ENCODE data around the gene SLC7A8.

The SLC7A8 gene

DNA sequence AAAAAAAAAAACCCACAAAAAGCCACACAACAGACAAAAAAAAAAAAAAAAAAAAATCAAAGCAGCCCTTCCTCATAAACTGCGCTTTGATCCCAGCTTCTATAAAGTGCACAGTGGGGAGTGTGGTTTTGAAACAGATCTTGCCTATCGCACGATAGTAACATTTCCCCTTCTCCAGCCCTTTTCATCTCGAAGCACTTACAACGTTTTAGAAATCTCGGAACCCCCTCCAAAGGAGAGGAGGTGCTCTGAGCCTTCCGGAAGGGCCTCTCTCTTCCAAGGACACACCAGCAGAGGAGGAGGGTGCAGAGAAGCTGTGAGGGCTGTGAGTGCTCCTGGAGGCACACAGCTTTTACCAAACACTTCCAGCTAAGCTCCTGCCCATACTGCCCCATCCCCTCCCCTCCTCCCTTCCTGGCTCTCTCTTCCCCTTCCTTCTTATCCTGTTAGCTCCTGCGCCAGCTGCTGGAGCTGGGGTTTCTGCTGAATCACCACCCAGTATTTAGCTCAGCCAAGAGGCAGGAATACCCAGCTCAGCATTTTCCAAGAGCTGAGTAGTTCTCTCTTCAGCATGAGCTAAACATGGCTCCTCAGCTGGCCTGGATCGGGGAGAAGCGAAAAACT is 28.4 kb downstream of the SLC7A8 start:
- no peak for ATAC-seq

DNA sequence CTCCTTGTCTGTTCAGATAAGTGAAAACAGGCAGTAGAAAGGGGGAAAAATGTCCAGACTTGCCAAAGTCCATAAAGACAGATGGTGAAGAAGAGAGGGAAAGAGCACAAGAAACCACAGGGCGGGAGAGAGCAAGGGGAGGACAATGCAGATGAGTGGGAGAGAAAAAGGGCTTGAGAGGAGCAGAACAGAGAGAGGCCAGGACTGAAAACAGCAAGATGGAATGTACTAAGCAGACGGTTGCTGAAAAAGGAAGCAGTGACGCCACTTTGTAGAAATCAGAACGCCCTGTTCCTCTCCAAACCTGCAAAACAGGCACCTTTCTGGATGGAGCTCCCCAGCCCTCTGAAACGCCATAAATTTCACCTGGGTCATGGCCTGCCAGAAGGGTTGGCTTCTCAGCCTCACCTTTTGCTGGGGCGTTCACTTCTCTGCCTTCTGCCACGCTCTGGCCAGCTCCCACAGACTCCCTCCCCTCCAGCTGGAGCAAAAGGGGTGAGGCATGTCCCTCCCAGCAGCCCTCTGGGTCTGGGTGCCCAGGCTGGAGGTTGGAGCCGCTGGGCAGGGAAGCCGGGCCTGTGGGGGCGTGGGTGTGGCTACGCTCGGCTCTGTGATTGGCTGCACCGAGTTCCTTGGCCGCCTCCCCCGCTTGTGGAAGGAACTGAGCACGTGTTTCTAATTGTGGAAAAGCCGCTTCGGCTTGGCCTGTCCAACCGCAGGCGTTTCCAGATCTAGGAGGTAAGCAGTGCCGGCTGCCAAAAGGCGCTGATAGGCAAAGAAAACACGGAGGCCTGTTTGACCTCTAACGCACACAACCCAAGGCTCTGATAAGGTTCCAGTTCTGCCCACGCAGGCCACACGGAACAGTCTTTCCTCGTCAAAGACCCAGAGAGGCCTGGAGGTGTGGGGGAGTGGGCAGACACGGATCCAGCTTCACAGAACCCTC is 29.3 kb downstream of the SLC7A8 start:
- no peak for ATAC-seq

- no peak for ATAC-seq
These were observed 32.1 kb downstream of the SLC7A8 start for GRCh38 chr14:23151342-23151741.

DNA sequence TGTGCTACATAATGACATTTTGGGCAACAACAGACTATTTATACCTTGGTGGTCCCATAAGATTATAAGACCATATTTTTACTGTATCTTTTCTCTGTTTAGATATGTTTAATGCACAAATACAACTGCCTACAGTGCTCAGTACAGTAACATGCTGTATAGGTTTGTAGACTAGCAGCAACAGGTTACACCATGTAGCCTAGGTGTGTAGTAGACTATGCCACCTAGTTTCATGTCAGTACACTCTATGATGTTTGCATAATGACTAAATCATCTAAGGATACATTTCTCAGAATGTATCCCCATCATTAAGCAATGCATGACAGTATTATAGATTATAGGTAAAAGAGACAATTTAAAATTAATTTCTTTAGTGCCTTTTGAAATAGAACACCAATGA is 33.7 kb downstream of the SLC7A8 start:
- no peak for ATAC-seq

DNA sequence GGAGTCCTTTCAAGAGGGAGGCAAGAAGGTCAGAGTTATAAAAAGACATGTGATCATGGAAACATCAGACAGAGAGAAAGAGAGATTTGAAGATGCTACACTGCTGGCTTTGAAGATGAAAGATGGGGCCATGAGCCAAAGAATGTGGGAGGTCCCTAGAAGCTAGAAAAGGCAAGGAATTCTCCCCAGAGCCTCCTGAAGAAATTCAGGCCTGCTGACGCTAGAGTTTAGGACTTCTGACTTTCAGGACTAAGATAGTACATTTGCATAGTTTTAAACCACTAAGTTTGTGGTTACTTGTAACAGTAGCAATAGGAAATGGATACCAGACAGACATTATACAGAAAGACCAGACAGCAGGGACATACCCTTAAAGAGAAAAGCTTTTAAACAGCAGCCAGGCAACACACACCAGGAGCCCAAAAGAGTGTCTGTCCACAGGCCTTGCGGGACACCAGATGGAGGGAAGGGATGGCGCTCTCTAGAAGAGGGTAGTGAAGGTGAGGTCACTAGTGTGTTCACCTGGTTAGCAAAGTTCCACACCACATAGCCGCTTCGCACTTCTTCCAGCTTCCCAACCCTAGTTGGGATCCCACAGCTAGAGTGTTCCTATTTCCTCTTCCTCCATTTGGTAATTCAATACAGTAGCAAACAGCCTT is 34.7 kb downstream of the SLC7A8 start:
- ATAC-seq = no peak

- no peak for ATAC-seq
These were observed 35.8 kb downstream of the SLC7A8 start for GRCh38 chr14:23147676-23148075.

DNA sequence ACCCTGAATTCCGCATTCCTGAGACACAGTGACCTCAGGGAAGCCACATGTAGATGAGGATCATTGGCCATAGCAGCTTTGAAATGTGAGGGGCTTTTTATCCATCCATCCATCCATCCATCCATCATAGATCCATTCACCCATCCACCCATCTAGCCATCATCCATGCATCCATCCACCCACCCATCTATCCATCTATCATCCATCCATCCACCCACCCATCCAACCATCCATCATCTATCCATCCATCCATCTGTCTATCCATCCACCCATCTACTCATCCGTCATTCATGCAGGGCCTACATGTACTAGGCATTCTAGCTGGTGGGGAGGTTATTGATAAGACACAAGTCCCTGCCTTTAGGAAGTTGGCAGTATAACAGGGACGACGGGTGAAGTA is 36.5 kb downstream of the SLC7A8 start:
- no peak for ATAC-seq

DNA sequence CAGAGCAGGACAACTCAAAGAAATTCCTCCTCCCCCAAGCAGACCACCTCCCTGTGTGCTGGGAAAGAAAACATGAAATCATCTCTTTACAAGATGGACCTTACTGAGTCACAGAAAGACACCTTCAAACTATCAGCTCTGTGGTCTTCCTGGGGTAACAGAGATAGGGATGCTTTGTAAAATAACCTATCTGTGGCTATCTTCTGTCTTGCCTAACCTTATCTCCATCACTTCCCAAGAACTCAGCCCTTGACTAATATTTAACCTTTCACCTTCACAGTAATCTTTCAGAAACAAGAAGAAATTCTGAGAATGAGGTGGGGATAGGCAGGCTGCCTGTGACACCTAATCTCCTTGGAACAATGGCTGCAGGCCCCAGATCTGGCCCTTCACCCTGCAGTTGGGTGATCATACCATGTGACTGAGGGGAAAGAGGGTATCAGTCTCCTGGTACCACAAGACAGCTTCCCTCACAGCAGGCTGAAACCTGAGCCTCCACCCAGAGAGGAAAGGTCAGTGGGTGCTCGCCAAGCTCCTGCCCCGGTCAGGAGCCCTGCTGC is 37.0 kb downstream of the SLC7A8 start:
- ATAC-seq = no peak

DNA sequence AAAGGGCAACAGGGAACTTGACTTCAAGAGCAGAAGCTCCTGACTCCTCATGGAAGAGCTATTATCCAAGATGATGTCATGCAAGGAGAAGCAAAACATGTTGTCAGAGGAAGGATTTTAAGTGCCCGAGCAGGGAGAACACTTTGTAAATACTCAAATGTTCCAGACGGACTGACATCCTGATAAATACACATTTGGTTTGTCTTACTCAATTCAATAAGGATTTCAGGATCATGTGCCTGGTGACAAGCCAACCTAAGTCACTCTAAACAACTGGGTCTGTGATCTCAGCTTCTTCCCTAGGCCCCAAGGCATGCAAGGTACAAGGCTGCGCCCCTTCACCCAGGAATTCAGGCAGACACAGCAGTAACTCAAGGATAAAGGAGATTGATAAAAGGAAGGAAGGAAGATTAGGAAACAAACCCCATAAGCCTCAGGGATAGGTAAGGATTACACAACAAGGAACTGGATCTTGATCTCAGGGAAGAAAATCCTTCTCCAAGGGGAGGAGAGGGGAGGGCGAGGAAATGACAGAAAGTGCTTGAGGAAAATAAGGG is 37.6 kb downstream of the SLC7A8 start:
- ATAC-seq = no peak

- ATAC-seq = no peak
These were observed 39.5 kb downstream of the SLC7A8 start for GRCh38 chr14:23143911-23144310.

- ATAC-seq = no peak
These were observed 40.6 kb downstream of the SLC7A8 start for GRCh38 chr14:23142826-23143225.

GRCh38 chr14:23141706-23142444 is 41.6 kb downstream of the SLC7A8 start:
- ATAC-seq = no peak

GRCh38 chr14:23140371-23140770 is 43.1 kb downstream of the SLC7A8 start:
- ATAC-seq = no peak

DNA sequence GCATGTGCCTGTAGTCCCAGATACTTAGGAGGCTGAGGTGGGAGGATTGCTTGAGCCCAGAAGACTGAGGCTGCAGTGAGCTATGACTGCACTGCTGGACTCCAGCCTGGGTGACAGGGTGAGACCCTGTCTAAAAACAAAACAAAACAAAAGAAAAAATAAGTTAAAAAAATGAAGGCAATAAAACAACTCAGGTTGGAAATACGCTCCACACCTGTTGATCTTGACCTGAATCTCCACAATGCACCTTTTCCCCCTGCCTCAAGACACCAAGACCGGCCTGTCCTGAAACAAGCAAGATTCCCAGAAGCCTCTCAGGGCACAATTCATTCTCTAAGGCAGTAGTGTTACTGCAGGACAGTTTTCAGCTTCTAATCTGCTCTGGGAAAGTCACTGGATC is 43.6 kb downstream of the SLC7A8 start:
- ATAC-seq = no peak

DNA sequence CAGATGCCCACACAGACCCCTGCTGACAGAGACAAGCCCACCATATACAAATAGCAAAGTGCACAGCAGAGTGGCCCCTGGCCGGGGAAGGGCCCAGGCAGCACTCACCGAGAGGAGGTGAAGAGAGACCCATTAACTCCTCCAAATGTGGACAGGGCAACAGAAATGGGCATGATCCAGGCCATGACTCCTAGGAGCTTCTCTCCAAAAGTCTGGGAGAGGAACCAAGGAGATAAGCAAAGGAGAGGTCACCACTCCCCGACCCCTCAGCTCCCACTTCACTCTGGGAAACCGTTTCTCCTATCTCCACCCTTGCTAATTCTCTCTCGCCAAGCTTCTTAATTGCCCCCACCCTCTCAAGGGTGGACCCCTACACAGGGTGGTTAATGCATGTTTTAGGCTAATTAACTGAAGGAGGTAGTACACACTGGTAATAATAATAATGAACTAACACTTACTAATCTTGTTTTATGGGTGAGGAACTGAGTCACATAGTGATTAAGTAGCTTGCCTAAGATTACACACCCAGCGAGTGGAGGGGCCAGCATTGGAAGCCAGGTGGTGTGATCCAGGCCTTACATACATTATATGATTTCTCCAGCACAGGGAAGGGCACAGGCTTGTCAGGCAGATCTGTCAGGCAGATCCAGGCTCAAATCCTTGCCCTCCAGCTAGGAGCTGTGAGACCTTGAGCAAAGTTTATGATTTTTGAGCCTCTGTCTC is 45.5 kb downstream of the SLC7A8 start:
- no peak for ATAC-seq

GRCh38 chr14:23137192-23137812 is 46.2 kb downstream of the SLC7A8 start:
- ATAC-seq = no peak

- ATAC-seq = no peak
These were observed 46.8 kb downstream of the SLC7A8 start for GRCh38 chr14:23136566-23137133.

DNA sequence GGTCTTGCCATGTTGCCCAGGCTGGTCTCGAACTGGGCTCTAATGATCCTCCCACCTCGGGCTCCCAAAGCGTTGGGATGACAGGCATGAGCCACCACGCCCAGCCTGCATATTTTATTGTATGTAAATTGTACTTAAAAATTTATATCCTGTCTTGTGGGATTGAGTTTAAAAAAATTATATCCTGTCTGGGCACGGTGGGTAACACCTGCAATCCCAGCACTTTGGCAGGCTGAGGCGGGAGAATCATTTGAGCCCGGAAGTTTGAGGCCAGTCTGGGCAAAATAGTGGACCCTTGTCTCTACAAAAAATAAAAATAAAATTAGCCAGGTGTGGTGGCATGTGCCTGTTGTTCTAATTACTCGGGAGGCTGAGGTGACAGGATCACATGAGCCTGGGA is 50.5 kb downstream of the SLC7A8 start:
- no peak for ATAC-seq

DNA sequence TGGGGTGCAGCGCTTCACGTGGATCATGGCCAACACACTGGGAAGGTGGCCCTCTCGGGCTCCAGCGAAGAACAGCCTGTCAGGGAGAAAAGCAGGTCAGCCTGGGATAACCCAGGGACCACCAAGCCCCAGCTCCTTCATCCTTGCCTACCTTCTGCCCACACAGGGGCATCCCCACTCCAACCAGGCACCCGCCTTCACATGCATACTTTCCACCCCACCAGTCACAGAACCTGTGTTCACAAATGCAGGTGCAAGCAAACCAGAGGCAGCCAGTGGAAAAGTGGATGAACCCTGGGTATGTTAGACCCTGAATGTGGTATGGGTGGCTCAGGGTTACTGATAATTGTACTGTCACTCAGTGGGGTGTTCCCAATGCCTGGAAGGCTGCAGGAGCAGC is 52.0 kb downstream of the SLC7A8 start:
- ATAC-seq = no peak

GRCh38 chr14:23130871-23131270 is 52.6 kb downstream of the SLC7A8 start:
- no peak for ATAC-seq

Data from activated CD4-positive, CD25-positive, alpha-beta regulatory T cell treated with anti-CD3 and anti-CD28 coated beads, Interleukin-2, amount 50 U/mL, for 24 hours (primary cell).